HepG2 (cell line): ENCODE results near the gene SERPINA3. TPM values are rescaled to one million over a fixed set of nuclear protein-coding genes. Genes with fewer than 3 reads are reported as not detected.

Experiments
- ATF3 ChIP-seq: sonication (generic); formaldehyde crosslinking; IDR thresholded peaks from 2 replicates; pipeline ENCODE4 v1.4.0; 2020; ENCODE audit warnings: missing genetic modification reagents
- CSRNP1 ChIP-seq: sonication (generic); formaldehyde crosslinking; IDR thresholded peaks from 2 replicates; pipeline ENCODE4 v1.8.1; 2023; ENCODE audit warnings: mild to moderate bottlenecking, missing genetic modification reagents
- HOXA3 ChIP-seq: sonication (generic); formaldehyde crosslinking; IDR thresholded peaks from 2 replicates; pipeline ENCODE4 v1.5.0; 2020; ENCODE audit warnings: missing genetic modification reagents
- MED8 ChIP-seq: sonication (generic); formaldehyde crosslinking; IDR thresholded peaks from 2 replicates; pipeline ENCODE4 v1.8.1; 2023; ENCODE audit warnings: mild to moderate bottlenecking, missing genetic modification reagents; ENCODE audit not compliant: insufficient replicate concordance
- NR0B2 ChIP-seq: sonication (generic); formaldehyde crosslinking; IDR thresholded peaks from 2 replicates; pipeline ENCODE4 v1.4.0; 2020; ENCODE audit warnings: mild to moderate bottlenecking, missing genetic modification reagents
- RBAK ChIP-seq: sonication (generic); formaldehyde crosslinking; IDR thresholded peaks from 2 replicates; pipeline ENCODE4 v1.5.1; 2020; ENCODE audit warnings: mild to moderate bottlenecking, missing genetic modification reagents
- RNF219 ChIP-seq: sonication (generic); formaldehyde crosslinking; IDR thresholded peaks from 2 replicates; pipeline ENCODE4 v1.5.0; 2020; ENCODE audit warnings: mild to moderate bottlenecking, missing genetic modification reagents
- SIX1 ChIP-seq: sonication (generic); formaldehyde crosslinking; IDR thresholded peaks from 2 replicates; pipeline ENCODE4 v1.4.0; 2020; ENCODE audit warnings: missing genetic modification reagents, borderline replicate concordance
- TARDBP ChIP-seq: sonication (generic); formaldehyde crosslinking; IDR thresholded peaks from 2 replicates; pipeline ENCODE4 v1.8.0; 2022; ENCODE audit warnings: mild to moderate bottlenecking, missing genetic modification reagents
- THAP7 ChIP-seq: sonication (generic); formaldehyde crosslinking; IDR thresholded peaks from 2 replicates; pipeline ENCODE4 v1.8.1; 2023; ENCODE audit warnings: mild to moderate bottlenecking, missing genetic modification reagents
- YEATS4 ChIP-seq: sonication (generic); formaldehyde crosslinking; IDR thresholded peaks from 2 replicates; pipeline ENCODE4 v1.4.0; 2020; ENCODE audit warnings: missing genetic modification reagents, borderline replicate concordance
- ZNF446 ChIP-seq: sonication (generic); formaldehyde crosslinking; IDR thresholded peaks from 2 replicates; pipeline ENCODE4 v1.5.0; 2020; ENCODE audit warnings: mild to moderate bottlenecking, missing genetic modification reagents
- polyA plus RNA-seq, 8 experiments: library from polyadenylated mRNA; depleted of rRNA in 3 of 8; stranded (reverse) in 7 of 8; unstranded in 1 of 8; fragments of >200 nt; fragmentation: Illumina TruSeq in 4 of 8; extraction: Trizol in 4 of 8; gene quantifications; 2 replicates each; pipeline versions ENCODE4 v1.2.1 to v1.2.3, GENCODE V29; 2011 to 2016; ENCODE audit warnings: low read depth in 4 of 8, missing spikeins in 1 of 8, mixed read lengths in 1 of 8; ENCODE audit not compliant: insufficient read depth in 1 of 8
- total RNA-seq, 5 experiments: library from RNA; depleted of rRNA; stranded (reverse); fragments of >200 nt; fragmentation: Illumina TruSeq; extraction: Trizol; gene quantifications; 2 replicates each; pipeline ENCODE4 v1.2.3, GENCODE V29; 2016; ENCODE audit warnings: low read depth in 1 of 5

The SERPINA3 gene
- total and polyA plus RNA-seq, 2 of the 13 experiments (the other 11 are each of a cell fraction or from before 2014, with no cell fraction given), result 825 to 2,200 TPM

GRCh38 chr14:94612580-94613554, 676 bp downstream of the SERPINA3 start (continued):
- TF ChIP-seq NR0B2, result no peak
- no peak for TF ChIP-seq ATF3
- no peak for TF ChIP-seq SIX1 (CRISPR knock-in tag)
- TF ChIP-seq RBAK, result no peak
- no peak for TF ChIP-seq THAP7 (CRISPR knock-in tag)
- no peak for TF ChIP-seq RNF219 (CRISPR knock-in tag)
- no peak for TF ChIP-seq ZNF446 (CRISPR knock-in tag)
- no peak for TF ChIP-seq CSRNP1 (CRISPR knock-in tag)
- no peak for TF ChIP-seq MED8 (CRISPR knock-in tag)
- no peak for TF ChIP-seq TARDBP
- no peak for TF ChIP-seq YEATS4 (CRISPR knock-in tag)
- TF ChIP-seq HOXA3 (CRISPR knock-in tag), result no peak
